PC-9 (cell line): Measurements from ENCODE around the gene NOL9. TPM values are rescaled to one million over a fixed set of nuclear protein-coding genes. Genes with fewer than 3 reads are reported as not detected.

Experiments used
- BruUV-seq: library from RNA; stranded (reverse); fragments of 400-500 nt; replicated peaks from 2 replicates; lab custom pipeline; 2021; lab: Mats Ljungman, UMichigan
- CTCF ChIA-PET: fragments of 300-600 bp; sonication (Branson Sonifier 250); formaldehyde crosslinking; loops from one replicate; lab custom pipeline; 2022; ENCODE audit warnings: antibody characterized with exemption; lab: Charles Lee
- POLR2A ChIA-PET: fragments of 300-600 bp; sonication (Branson Sonifier 250); formaldehyde crosslinking; loops from one replicate; lab custom pipeline; 2022; ENCODE audit warnings: antibody characterized with exemption; ENCODE audit not compliant: unreplicated experiment; lab: Charles Lee
- DNase-seq, 2 experiments: peaks; one replicate each; pipeline versions ENCODE4 v3.0.0 to v3.0.0-alpha.2; 2015 to 2022; ENCODE audit warnings: mixed read lengths in 1 of 2
- H2AFZ ChIP-seq: fragments of 200-600 bp; sonication (generic); 2 replicates; pipeline ENCODE4 v1.8.1; 2017; ENCODE audit warnings: antibody characterized with exemption
- H3F3A ChIP-seq: fragments of 200-600 bp; sonication (generic); 2 replicates; pipeline ENCODE4 v1.8.1; 2017; ENCODE audit warnings: antibody characterized with exemption, mild to moderate bottlenecking, low read depth; ENCODE audit not compliant: insufficient read depth
- H3K27ac ChIP-seq: fragments of 200-600 bp; sonication (generic); 2 replicates; pipeline ENCODE4 v1.6.1; 2016; ENCODE audit warnings: mixed run types
- H3K27me3 ChIP-seq: fragments of 200-600 bp; sonication (generic); 2 replicates; pipeline ENCODE4 v1.6.1; 2016; ENCODE audit warnings: low read depth, mixed run types; ENCODE audit not compliant: insufficient read depth
- H3K36me3 ChIP-seq: fragments of 200-600 bp; sonication (generic); 2 replicates; pipeline ENCODE4 v1.6.1; 2016; ENCODE audit warnings: low read depth, mixed run types
- H3K4me1 ChIP-seq: fragments of 200-600 bp; sonication (generic); replicated peaks from 2 replicates; pipeline ENCODE4 v1.6.1; 2016; ENCODE audit warnings: mixed run types; ENCODE audit not compliant: insufficient read depth
- H3K4me2 ChIP-seq: fragments of 200-600 bp; sonication (generic); 2 replicates; pipeline ENCODE4 v1.6.1; 2017; ENCODE audit warnings: mixed run types
- H3K4me3 ChIP-seq: fragments of 200-600 bp; sonication (generic); 2 replicates; pipeline ENCODE4 v1.6.1; 2016; ENCODE audit warnings: mixed run types
- H3K79me2 ChIP-seq: fragments of 200-600 bp; sonication (generic); 2 replicates; pipeline ENCODE4 v1.6.1; 2017; ENCODE audit warnings: low read depth, mixed run types
- H3K9me2 ChIP-seq: fragments of 200-600 bp; sonication (generic); 2 replicates; pipeline ENCODE4 v1.8.1; 2017; ENCODE audit warnings: mild to moderate bottlenecking; ENCODE audit not compliant: insufficient read depth
- H3K9me3 ChIP-seq: fragments of 200-600 bp; sonication (generic); 2 replicates; pipeline ENCODE4 v1.8.1; 2016; ENCODE audit warnings: low read depth; ENCODE audit not compliant: insufficient read depth
- H4K20me1 ChIP-seq: fragments of 200-600 bp; sonication (generic); 2 replicates; pipeline ENCODE4 v1.8.1; 2017; ENCODE audit not compliant: insufficient read depth
- CTCF ChIP-seq: fragments of 200-600 bp; sonication (generic); conservative IDR thresholded peaks from 2 replicates; pipeline ENCODE4 v1.6.1; 2017; ENCODE audit warnings: mixed run types, antibody characterized with exemption, mild to moderate bottlenecking, moderate library complexity
- EZH2 ChIP-seq: fragments of 200-600 bp; sonication (generic); IDR thresholded peaks from 2 replicates; pipeline ENCODE4 v1.8.0; 2017; ENCODE audit warnings: antibody characterized with exemption, low read depth
- intact Hi-C: fragments of 100-400 bp; cut with micrococcal nuclease; formaldehyde crosslinking; loops from one replicate; pipeline ENCODE4 v1.10.0; 2022; ENCODE audit not compliant: unreplicated experiment
- total RNA-seq: library from RNA; stranded (reverse); gene quantifications from 2 replicates; pipeline ENCODE4 v1.2.3, GENCODE V29; 2021

Gene NOL9
- total RNA-seq, 1 experiment from 2014 or later, result 28.4 TPM

- CTCF ChIA-PET, result no interaction called here
- Histone ChIP-seq H3K4me2 (no peak overlapping the region), H3K9me3 (no peaks in the 10 kb centered on the region), H3K4me1 (no peaks in the 10 kb centered on the region), H3K36me3 (no peaks in the 10 kb centered on the region), H3K79me2 (no peaks in the 10 kb centered on the region), H4K20me1 (no peaks in the 10 kb centered on the region), H3K9me2 (no peaks in the 10 kb centered on the region), H2AFZ (no peak overlapping the region), H3K4me3 (no peak overlapping the region), H3K27ac (no peak overlapping the region), H3K27me3 (no peaks in the 10 kb centered on the region), H3F3A (peaks cover 10% of the 10 kb centered on the region; the same call in 1 of the 2 replicates)
- intact Hi-C loops, result no loop called here
- no peak for TF ChIP-seq EZH2
- TF ChIP-seq CTCF, result no peak
- POLR2A ChIA-PET, result no interaction called here
- BruUV-seq, result no TSS peak
- peak in 1 of 2 experiments; percentile 31 for DNase-seq
These were observed 34.2 kb downstream of the NOL9 start for GRCh38 chr1:6519935-6520671.

- no peak overlapping the region for H3K4me3 ChIP-seq
- no peaks in the 10 kb centered on the region for H3K9me2 ChIP-seq
- H3K27ac ChIP-seq, result no peak overlapping the region
- intact Hi-C loops, result no loop called here
- BruUV-seq, result no TSS peak
- peaks cover 10% of the 10 kb centered on the region; the same call in 1 of the 2 replicates for H3F3A ChIP-seq
- no peak for DNase-seq
- POLR2A ChIA-PET, result no interaction called here
- H3K27me3 ChIP-seq, result no peaks in the 10 kb centered on the region
- CTCF ChIA-PET, result no interaction called here
- no peaks in the 10 kb centered on the region for H4K20me1 ChIP-seq
- H3K79me2 ChIP-seq, result no peaks in the 10 kb centered on the region
- no peak overlapping the region for H3K4me2 ChIP-seq
- H2AFZ ChIP-seq, result no peak overlapping the region
- no peaks in the 10 kb centered on the region for H3K36me3 ChIP-seq
- H3K9me3 ChIP-seq, result no peaks in the 10 kb centered on the region
- no peak for TF ChIP-seq CTCF
- TF ChIP-seq EZH2, result no peak
- no peaks in the 10 kb centered on the region for H3K4me1 ChIP-seq
These were observed 34.8 kb downstream of the NOL9 start for GRCh38 chr1:6519491-6519934.

DNA sequence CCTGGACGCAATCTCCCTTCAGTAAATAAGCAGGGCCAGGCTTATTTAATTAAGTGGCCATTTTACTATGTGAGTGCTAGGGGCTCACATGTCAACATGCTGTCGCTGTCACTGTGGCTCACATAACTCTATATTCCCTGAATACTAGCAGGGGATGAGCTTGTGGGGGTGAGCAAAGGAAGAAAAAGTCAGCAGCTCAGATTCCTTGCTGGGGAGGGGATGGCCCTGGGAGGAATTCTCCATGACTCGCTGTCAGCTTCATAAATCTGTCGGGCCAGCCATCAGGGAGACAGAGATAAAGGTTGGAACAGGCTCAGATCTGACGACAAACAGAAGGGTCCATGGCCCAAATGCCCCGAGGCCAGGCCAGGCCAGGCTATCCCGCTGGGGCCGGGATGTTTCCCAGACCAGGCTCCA is 36.9 kb downstream of the NOL9 start:
- H4K20me1 ChIP-seq, result no peaks in the 10 kb centered on the region
- no peaks in the 10 kb centered on the region for H3K9me2 ChIP-seq
- ChIA-PET CTCF (no interaction called here), POLR2A (interaction anchor here (0.6 kb wide), 1 partner anchor 295 kb away, joined by 3 read pairs; no protein-coding TSS in a partner anchor)
- no peak overlapping the region for H3K4me2 ChIP-seq
- H3F3A ChIP-seq, result peaks cover 10% of the 10 kb centered on the region; the same call in 1 of the 2 replicates
- H3K27me3 ChIP-seq, result no peaks in the 10 kb centered on the region
- H3K79me2 ChIP-seq, result no peaks in the 10 kb centered on the region
- intact Hi-C loops, result no loop called here
- no TSS peak for BruUV-seq
- no peak overlapping the region for H3K27ac ChIP-seq
- no peaks in the 10 kb centered on the region for H3K36me3 ChIP-seq
- no peak overlapping the region for H2AFZ ChIP-seq
- peak in 1 of 2 experiments; percentile 34 for DNase-seq
- no peaks in the 10 kb centered on the region for H3K9me3 ChIP-seq
- TF ChIP-seq EZH2 (no peak), CTCF (no peak)
- H3K4me1 ChIP-seq, result peaks cover 5% of the 10 kb centered on the region; the same call in 1 of the 2 replicates
- no peak overlapping the region for H3K4me3 ChIP-seq
